ENCODE results near the gene CMTR1. TPM values are rescaled to one million over a fixed set of nuclear protein-coding genes. Genes with fewer than 3 reads are reported as not detected.
"Not testable (repeated sequence)": the region's sequence is repeated elsewhere in the genome, so short reads cannot be mapped to it uniquely, and the experiment has no call there.

The CMTR1 gene
- total RNA-seq, 1 donor from 2014 or later: 53.5 TPM

DNA sequence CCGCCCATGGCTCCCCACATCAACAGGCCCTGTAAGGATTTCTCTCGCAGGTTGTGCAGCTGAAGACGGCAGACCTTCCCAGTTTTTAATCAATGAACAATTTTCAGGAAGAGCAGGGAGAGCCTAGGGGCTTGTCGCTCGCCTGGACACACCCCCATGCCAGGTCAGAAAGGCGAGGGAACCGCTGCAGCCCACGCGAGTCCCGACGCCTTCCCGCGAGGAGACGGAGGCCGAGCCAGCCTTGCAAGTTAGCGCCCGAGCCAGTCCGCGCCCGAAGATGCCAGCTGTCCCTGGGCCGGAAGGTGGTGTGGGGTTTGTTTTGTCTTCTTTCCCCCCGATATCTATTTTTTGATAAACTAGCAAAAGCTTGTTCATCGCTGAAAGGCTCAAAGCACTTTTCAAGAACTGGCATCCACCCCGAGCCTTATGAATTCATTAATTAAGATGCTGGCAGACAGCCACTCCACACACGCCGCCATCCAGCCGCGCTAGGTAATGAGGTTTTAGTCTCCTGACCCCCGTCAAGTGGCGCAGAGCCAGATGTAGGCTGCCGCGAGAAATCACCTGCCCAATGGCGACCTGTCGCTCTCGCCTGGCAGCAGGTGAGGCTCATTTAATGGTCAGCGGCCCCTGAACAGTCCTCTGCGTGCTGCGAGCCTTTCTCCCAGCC is 60.1 kb downstream of the CMTR1 start:
- no peak overlapping the region for H3K27ac Mint-ChIP-seq
- no peak overlapping the region for H3K4me3 Mint-ChIP-seq
- H3K27me3 Mint-ChIP-seq (ENCODE audit: insufficient read depth): no peaks in the 10 kb centered on the region
- H3K9me3 Mint-ChIP-seq: no peaks in the 10 kb centered on the region
- DNase-seq (ENCODE audit: low spot score): no peak
- intact Hi-C loops (cut with micrococcal nuclease): no loop called here
- peaks cover 75% of the 10 kb centered on the region for H3K4me1 Mint-ChIP-seq (ENCODE audit: low read depth)
- H3K36me3 Mint-ChIP-seq (ENCODE audit: low read depth): peaks cover 17% of the 10 kb centered on the region

DNA sequence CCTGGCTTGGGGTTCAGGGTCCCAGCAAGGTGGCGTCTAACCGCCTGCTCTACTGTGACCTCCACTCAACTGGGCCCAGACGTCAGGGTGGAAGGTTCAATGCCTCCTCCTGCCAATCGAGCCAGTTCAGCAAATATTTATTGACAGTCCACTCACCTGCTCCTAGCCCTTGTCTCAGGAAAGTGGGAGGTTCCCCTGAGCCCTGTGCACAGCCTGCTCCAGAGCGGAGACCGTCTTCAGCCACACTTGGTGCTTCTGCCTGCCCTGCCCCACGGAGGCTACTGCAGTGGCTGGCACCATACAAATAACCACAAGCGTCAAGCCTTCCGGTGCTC is 60.6 kb downstream of the CMTR1 start:
- H3K9me3 Mint-ChIP-seq: no peaks in the 10 kb centered on the region
- H3K4me1 Mint-ChIP-seq (ENCODE audit: low read depth): peaks cover 75% of the 10 kb centered on the region
- H3K36me3 Mint-ChIP-seq (ENCODE audit: low read depth): peaks cover 14% of the 10 kb centered on the region
- no peak for DNase-seq (ENCODE audit: low spot score)
- H3K27me3 Mint-ChIP-seq (ENCODE audit: insufficient read depth): no peaks in the 10 kb centered on the region
- H3K4me3 Mint-ChIP-seq: no peak overlapping the region
- intact Hi-C loops (cut with micrococcal nuclease): no loop called here
- H3K27ac Mint-ChIP-seq: no peak overlapping the region

DNA sequence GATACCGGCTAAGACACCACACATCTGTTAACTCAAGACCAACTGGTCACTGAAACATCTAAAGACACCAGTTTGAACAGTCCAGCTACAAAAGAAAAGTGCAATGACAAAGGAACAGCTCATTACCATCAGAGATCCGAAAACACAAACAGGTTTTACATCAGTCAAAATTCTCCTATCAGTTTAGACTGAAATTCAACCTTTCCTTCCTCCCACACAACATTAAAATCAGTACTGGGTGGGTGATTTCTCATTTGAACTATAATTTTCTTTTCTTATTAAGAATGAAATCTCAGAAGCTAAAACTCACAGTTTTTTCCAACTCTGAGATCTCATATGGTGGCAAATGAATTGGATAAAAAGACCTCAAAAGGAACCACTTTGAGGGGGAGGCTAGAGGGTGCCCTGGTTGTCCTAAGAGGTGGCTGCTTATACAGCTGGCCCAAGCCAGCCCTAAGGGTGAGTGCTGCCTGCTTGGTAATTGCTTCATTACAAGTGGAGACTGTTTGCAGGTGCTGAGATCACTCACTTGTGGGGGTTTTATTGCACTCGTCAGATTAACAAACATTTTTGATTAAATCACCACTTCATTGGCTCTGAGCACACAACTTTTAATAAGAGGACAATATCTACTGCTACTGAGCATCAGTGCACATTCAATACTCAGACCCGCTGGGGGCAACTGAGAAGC is 62.4 kb downstream of the CMTR1 start:
- peaks cover 82% of the 10 kb centered on the region for H3K4me1 Mint-ChIP-seq (ENCODE audit: low read depth)
- H3K4me3 Mint-ChIP-seq: peak overlapping the region; percentile 56
- intact Hi-C loops (cut with micrococcal nuclease): loop anchor here (1.0 to 5.0 kb wide), 5 partner anchors 21 to 1142 kb away; partner anchors contain the start of genes BTBD9 and ZFAND3
- no peak for DNase-seq (ENCODE audit: low spot score)
- H3K36me3 Mint-ChIP-seq (ENCODE audit: low read depth): peaks cover 16% of the 10 kb centered on the region
- no peaks in the 10 kb centered on the region for H3K9me3 Mint-ChIP-seq
- no peaks in the 10 kb centered on the region for H3K27me3 Mint-ChIP-seq (ENCODE audit: insufficient read depth)
- H3K27ac Mint-ChIP-seq: peak overlapping the region; percentile 91

DNA sequence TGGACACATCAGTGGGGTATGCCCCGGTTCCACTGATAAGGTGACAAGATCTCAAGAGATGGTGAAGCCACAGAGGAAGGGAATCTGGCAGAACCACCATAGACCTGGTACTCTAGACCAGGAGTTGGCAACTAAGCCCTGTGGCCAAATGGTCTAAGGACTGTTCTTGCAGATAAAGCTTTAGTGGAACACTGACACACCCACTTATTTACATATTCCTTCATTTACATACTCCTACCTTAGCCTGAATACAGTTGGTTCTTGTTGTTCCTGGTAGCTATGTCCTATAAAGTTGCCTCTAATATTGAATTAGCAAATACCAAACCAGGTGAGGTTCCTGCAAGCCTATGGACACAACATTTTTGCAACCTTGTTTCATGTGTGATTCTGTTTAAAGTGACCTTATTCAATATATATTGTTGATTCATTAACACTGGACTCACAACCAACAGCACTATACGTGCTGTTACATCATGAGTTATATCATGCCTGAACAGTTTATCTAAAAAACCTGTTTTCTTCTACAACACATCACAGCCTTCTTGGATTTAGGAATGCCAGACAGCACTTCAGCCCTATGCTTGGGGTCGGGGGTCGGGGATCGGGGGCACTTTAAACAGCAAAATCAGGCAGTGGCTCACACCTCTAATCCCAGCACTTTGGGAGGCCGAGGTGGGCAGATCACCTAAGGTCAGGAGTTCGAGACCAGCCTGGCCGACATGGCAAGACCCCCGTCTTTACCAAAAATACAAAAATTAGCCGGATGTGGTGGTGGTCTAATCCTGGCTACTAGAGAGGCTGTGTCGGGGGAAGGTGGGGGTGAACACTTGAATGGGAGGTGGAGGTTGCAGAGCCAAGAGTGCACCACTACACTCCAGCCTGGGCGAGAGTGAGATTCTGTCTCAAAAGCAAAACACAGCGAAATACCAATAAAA is 64.2 kb downstream of the CMTR1 start:
- Mint-ChIP-seq H3K4me3 (peak overlapping the region; percentile 20), H3K27ac (peak overlapping the region; percentile 40)
- intact Hi-C loops (cut with micrococcal nuclease): loop anchor here (5.0 kb wide), 2 partner anchors 320 to 1140 kb away; partner anchors contain the start of genes BTBD9 and ZFAND3

DNA sequence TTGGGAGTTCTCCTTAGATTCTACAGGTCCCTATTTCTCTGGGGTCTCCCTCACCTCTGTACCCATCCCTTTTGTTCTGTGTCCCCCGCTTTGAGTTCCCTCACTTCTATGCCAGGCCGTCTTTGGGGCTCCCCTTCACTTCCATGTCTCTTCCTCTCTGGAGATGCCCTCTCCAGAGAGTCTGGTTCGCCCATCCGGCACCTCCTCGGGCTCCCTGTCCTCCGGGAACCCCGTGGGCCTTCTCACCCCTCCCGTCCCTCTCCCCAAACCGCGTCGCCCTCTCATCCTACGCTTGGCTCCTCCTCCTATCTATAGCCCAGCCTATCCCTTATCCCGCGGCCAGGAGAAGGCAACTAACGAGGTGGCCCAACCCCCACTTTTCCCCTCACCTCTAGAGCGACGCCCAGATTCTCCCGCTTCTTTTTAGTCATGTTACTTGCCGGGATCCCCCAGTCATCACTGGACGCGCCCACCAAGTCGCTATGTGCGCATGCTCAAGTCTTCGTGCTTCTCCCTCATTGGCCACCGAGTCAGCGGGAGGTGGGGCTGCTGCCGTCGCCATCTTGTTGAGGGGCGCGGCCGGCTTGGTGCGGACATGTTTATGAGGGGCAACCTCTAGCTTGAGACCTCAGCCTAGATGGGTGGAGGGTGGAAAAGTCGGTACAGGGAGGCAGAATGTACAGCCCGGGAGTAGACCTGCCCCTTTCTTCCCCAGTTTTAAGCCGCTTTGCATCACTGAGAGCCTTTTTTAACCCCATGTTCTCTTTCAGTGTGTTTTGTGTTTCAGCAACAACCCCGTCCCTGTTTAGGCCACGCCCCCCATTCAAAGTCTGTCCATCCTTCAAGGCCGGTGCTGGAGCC is 66.6 kb downstream of the CMTR1 start, which contains the start of gene CCDC167:
Gene CCDC167 (minus strand): TSS at position 461 of the 861 bp plus-strand sequence. CDS start 30 bp downstream, at position 431.
- H3K27ac Mint-ChIP-seq: peak within 1 kb of the TSS; percentile 92
- peaks cover 17% of the 10 kb centered on the region for H3K36me3 Mint-ChIP-seq (ENCODE audit: low read depth)
- no peaks in the 10 kb centered on the region for H3K27me3 Mint-ChIP-seq (ENCODE audit: insufficient read depth)

More for the DNA sequence above, 64.2 kb downstream of the CMTR1 start:
- Mint-ChIP-seq H3K9me3 (no peaks in the 10 kb centered on the region), H3K27me3 (ENCODE audit: insufficient read depth) (no peaks in the 10 kb centered on the region), H3K4me1 (ENCODE audit: low read depth) (peaks cover 74% of the 10 kb centered on the region), H3K36me3 (ENCODE audit: low read depth) (peaks cover 20% of the 10 kb centered on the region)
- no peak for DNase-seq (ENCODE audit: low spot score)

DNA sequence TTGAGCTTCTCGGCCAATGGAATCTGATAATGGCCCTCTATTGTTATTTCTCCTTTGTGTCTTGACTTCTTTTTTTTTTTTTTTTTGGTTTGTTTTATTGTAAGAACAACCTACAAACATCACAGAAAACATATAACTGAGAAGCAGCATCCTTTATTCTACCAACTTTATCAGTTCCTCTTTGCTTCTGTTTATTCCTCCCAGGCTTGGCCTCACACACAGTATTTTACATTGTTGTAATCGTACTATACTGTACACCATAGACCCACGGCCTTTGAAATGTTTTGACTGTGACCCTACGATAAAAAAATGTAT is 67.2 kb downstream of the CMTR1 start:
- no peaks in the 10 kb centered on the region for H3K27me3 Mint-ChIP-seq (ENCODE audit: insufficient read depth)
- H3K27ac Mint-ChIP-seq: peak overlapping the region; percentile 92
- H3K36me3 Mint-ChIP-seq (ENCODE audit: low read depth): peaks cover 15% of the 10 kb centered on the region
- peaks cover 78% of the 10 kb centered on the region for H3K4me1 Mint-ChIP-seq (ENCODE audit: low read depth)
- intact Hi-C loops (cut with micrococcal nuclease): no loop called here
- peak overlapping the region; percentile 91 for H3K4me3 Mint-ChIP-seq
- DNase-seq (ENCODE audit: low spot score): no peak
- no peaks in the 10 kb centered on the region for H3K9me3 Mint-ChIP-seq

More for the DNA sequence above, 66.6 kb downstream of the CMTR1 start, which contains the start of gene CCDC167:
- peak within 1 kb of the TSS; percentile 91 for H3K4me3 Mint-ChIP-seq
- peak; percentile 96 for DNase-seq (ENCODE audit: low spot score)
- intact Hi-C loops (cut with micrococcal nuclease): loop anchor here (1.0 to 5.0 kb wide), 4 partner anchors 54 to 1138 kb away; partner anchors contain the start of genes BTBD9, MDGA1 and ZFAND3
- H3K9me3 Mint-ChIP-seq: no peaks in the 10 kb centered on the region
- H3K4me1 Mint-ChIP-seq (ENCODE audit: low read depth): peaks cover 79% of the 10 kb centered on the region

DNA sequence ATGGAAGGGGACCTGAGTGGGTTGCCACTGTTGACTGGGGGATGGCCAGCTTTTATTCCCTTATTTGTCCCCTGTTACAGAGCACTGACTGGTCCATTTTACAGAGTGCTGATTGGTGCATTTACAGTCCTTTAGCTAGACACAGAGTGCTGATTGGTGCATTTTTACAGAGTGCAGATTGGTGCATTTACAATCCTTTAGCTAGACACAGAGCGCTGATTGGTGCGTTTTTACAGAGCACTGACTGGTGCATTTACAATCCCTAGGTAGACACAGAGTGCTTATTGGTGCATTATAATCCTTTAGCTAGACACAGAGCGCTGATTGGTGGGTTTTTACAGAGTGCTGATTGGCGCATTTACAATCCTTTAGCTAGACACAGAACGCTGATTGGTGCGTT is 67.9 kb downstream of the CMTR1 start:
- DNase-seq (ENCODE audit: low spot score); H3K9me3 Mint-ChIP-seq; H3K27me3 Mint-ChIP-seq (ENCODE audit: insufficient read depth); intact Hi-C loops (cut with micrococcal nuclease): not testable (repeated sequence)
- Mint-ChIP-seq H3K4me3 (peak overlapping the region; percentile 6), H3K27ac (peak overlapping the region; percentile 20), H3K36me3 (ENCODE audit: low read depth) (peaks cover 11% of the 10 kb centered on the region), H3K4me1 (ENCODE audit: low read depth) (peaks cover 72% of the 10 kb centered on the region)

DNA sequence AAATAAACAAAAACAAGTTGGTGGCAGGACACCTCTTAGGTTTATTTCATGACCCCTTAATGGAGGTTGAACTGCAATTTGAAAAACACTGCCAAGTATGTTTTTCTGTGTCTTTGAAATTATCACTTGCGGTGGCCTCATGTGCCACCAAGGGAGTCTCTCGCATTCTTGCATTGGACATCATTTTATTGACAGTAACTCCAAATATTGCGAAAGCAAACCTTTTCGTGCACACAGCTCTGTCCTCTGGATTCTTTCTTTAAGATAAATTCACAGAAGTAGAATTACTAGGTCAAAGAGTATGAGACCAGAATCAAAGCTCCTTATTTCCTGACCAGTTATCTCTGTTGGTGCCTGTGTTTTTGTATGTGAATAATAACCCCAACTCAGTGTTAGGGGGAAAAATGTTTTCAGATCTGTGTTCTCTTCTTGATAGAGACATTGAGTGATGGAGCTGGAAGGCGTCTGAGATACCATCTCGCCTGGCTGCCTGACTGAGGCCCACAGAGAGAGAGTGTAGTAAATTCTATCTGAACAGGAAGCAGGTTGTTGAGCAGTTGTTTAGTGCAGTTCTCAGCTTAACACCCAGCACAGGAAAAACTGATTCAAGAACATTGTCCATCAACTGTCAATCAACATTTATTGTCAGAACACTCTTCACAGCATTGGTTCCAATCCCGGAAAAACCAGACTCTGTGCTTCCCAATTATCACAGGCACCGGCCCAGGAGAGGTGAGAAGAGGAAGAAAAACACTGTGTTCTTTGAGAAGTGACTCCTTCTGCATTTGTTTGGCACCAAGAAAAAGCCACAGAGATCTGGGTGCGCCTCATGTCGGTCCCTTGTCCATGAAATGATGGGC is 68.8 kb downstream of the CMTR1 start:
- peaks cover 64% of the 10 kb centered on the region for H3K4me1 Mint-ChIP-seq (ENCODE audit: low read depth)
- H3K9me3 Mint-ChIP-seq: no peaks in the 10 kb centered on the region
- peaks cover 11% of the 10 kb centered on the region for H3K36me3 Mint-ChIP-seq (ENCODE audit: low read depth)
- peak overlapping the region; percentile 90 for H3K27ac Mint-ChIP-seq
- H3K27me3 Mint-ChIP-seq (ENCODE audit: insufficient read depth): peaks cover 2% of the 10 kb centered on the region
- intact Hi-C loops (cut with micrococcal nuclease): no loop called here
- peak; percentile 17 for DNase-seq (ENCODE audit: low spot score)
- peak overlapping the region; percentile 53 for H3K4me3 Mint-ChIP-seq

DNA sequence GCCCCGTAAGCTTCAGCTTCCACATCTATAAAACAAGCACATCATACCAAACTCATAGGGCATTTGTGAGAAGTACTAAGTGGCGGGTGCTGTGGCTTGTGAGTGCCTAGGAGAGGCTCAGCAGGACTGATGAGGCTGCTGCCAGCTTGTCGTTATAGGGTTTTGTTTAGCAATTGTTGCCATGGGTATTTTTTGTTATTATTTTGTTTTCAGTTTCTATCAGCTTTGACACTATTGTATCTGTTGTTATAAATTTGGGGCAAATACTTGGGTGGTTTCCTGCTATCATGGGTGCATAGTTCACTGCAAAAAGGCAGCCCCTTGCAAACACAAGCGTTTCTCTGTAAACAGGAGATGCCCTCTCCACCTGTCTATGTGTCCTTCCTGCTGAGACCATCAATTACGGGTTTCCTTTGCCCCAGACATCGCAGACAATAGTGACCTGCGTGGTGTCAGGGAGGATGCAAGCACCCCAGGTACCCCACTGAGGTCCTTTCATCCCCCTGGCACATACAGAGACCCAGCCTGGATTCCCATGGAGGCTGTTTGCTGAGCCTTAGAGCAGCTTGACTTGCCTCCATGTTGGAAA is 69.8 kb downstream of the CMTR1 start:
- intact Hi-C loops (cut with micrococcal nuclease): no loop called here
- peaks cover 2% of the 10 kb centered on the region for H3K27me3 Mint-ChIP-seq (ENCODE audit: insufficient read depth)
- H3K4me3 Mint-ChIP-seq: no peak overlapping the region
- H3K27ac Mint-ChIP-seq: peak overlapping the region; percentile 90
- H3K36me3 Mint-ChIP-seq (ENCODE audit: low read depth): peaks cover 7% of the 10 kb centered on the region
- H3K4me1 Mint-ChIP-seq (ENCODE audit: low read depth): peaks cover 59% of the 10 kb centered on the region
- peak; percentile 9 for DNase-seq (ENCODE audit: low spot score)
- H3K9me3 Mint-ChIP-seq: no peaks in the 10 kb centered on the region

DNA sequence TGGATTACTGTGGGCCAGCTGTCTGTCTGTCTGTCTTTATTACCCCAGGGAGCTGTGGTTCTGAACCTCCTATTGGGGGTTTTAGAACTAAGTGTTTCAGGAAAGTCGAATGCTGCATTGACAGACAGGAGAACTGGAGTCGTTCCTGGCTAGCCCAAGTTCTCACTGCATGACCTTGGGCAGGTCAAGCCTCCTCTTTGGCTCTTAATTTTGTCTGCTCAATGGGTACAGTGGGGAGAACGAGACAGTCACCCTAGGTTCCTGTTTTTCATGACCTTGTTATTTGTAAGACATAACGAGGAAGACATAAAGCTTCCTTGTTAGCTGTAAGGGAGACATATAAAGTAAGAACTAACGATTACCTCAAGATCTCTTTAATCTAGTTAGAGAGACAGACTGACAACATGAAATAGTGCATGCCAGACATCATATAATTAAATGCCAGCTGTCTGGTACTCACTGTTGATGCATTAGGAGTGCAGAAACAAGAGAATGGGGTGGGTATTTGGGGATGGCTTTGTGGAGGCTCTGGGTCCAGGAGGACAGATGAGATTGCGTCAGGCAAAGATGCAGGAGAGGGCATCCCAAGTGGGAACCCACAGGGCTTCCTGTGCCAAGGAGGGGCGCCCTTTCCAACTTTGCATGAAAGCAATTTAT is 70.4 kb downstream of the CMTR1 start:
- peaks cover 9% of the 10 kb centered on the region for H3K36me3 Mint-ChIP-seq (ENCODE audit: low read depth)
- H3K27me3 Mint-ChIP-seq (ENCODE audit: insufficient read depth): peaks cover 2% of the 10 kb centered on the region
- no peaks in the 10 kb centered on the region for H3K9me3 Mint-ChIP-seq
- DNase-seq (ENCODE audit: low spot score): no peak
- H3K4me3 Mint-ChIP-seq: no peak overlapping the region
- peak overlapping the region; percentile 43 for H3K27ac Mint-ChIP-seq
- intact Hi-C loops (cut with micrococcal nuclease): no loop called here
- H3K4me1 Mint-ChIP-seq (ENCODE audit: low read depth): peaks cover 59% of the 10 kb centered on the region

DNA sequence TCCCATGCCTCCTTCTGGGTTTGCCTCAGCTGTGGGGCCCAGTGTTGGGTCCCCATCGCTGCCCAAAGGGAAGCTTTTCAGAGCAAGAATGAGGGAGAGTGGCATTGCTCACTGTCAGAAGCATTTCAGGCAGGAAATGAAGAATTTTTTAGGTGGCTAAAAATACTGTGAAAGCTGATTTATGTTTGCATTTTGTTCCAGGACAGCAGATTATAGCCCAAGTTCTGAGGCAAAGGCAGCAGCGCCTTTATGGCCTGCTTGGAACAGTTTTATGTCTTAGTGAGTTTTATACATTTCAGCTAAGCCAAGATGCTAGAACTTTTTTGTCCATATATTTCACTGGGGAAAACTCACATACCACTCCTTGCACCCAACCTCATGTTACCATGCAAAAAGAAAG is 71.0 kb downstream of the CMTR1 start:
- H3K27me3 Mint-ChIP-seq (ENCODE audit: insufficient read depth): peaks cover 2% of the 10 kb centered on the region
- no peaks in the 10 kb centered on the region for H3K9me3 Mint-ChIP-seq
- H3K27ac Mint-ChIP-seq: no peak overlapping the region
- no peak overlapping the region for H3K4me3 Mint-ChIP-seq
- peaks cover 56% of the 10 kb centered on the region for H3K4me1 Mint-ChIP-seq (ENCODE audit: low read depth)
- intact Hi-C loops (cut with micrococcal nuclease): no loop called here
- DNase-seq (ENCODE audit: low spot score): no peak
- H3K36me3 Mint-ChIP-seq (ENCODE audit: low read depth): peaks cover 9% of the 10 kb centered on the region

Data from activated T-helper 1 cell treated with anti-CD3 and anti-CD28 coated beads, Interleukin-12 subunit alpha, Interleukin-12 subunit beta, Interleukin-2, Interleukin-4 antibody, amounts not matched to agents 30 ng/mL and 10 ng/mL and 1 ng/mL, durations not matched to agents 14 hours and 24 hours and 36 hours (primary cell).